WTC11 (cell line): ENCODE results near the gene LCNL1. TPM values are rescaled to one million over a fixed set of nuclear protein-coding genes. Genes with fewer than 3 reads are reported as not detected.

Experiments
- ATAC-seq: fragments of 200-7000 bp; cut with Tn5 transposase; 2 replicates; pipeline ENCODE4 v1.10.0; 2021; ENCODE audit warnings: mild to moderate bottlenecking, moderate library complexity
- CTCF ChIA-PET: fragments of 300-600 bp; sonication (Branson Sonifier 250); formaldehyde crosslinking; loops from one replicate; lab custom pipeline; 2021; ENCODE audit warnings: antibody characterized with exemption; lab: Charles Lee
- POLR2A ChIA-PET: fragments of 350-600 bp; sonication (Branson Sonifier 250); formaldehyde crosslinking; loops from one replicate; lab custom pipeline; 2021; ENCODE audit warnings: antibody characterized with exemption; lab: Charles Lee
- DNase-seq: peaks from one replicate; pipeline ENCODE4 v3.0.0; 2021; ENCODE audit warnings: low spot score
- H3K27ac Mint-ChIP-seq: 2 replicates; pipeline ENCODE4 v1.8.0; 2021; ENCODE audit warnings: mixed read lengths
- H3K27me3 Mint-ChIP-seq: 2 replicates; pipeline ENCODE4 v1.8.0; 2021; ENCODE audit warnings: low read depth, mild to moderate bottlenecking, moderate library complexity, mixed read lengths
- H3K36me3 Mint-ChIP-seq: 2 replicates; pipeline ENCODE4 v1.8.0; 2021; ENCODE audit warnings: mixed read lengths
- H3K4me1 Mint-ChIP-seq: 2 replicates; pipeline ENCODE4 v1.8.0; 2022; ENCODE audit warnings: mixed read lengths
- H3K4me3 Mint-ChIP-seq: 2 replicates; pipeline ENCODE4 v1.8.0; 2021; ENCODE audit warnings: mild to moderate bottlenecking, moderate library complexity, mixed read lengths
- H3K9me3 Mint-ChIP-seq: 2 replicates; pipeline ENCODE4 v1.8.0; 2021; ENCODE audit warnings: mixed read lengths
- FOXP1 ChIP-seq: sonication (generic); formaldehyde crosslinking; IDR thresholded peaks from 2 replicates; pipeline ENCODE4 v1.8.0; 2022; ENCODE audit warnings: missing genetic modification reagents, mild to moderate bottlenecking, moderate library complexity, borderline replicate concordance
- HMGA2 ChIP-seq: fragments of 250-450 bp; sonication (Bioruptor Pico); IDR thresholded peaks from 2 replicates; pipeline ENCODE4 v1.4.0; 2021; ENCODE audit warnings: mild to moderate bottlenecking, moderate library complexity
- MYBL2 ChIP-seq: sonication (generic); formaldehyde crosslinking; IDR thresholded peaks from 2 replicates; pipeline ENCODE4 v1.8.1; 2023; ENCODE audit warnings: mild to moderate bottlenecking, moderate library complexity, missing genetic modification reagents
- NFYB ChIP-seq: sonication (generic); formaldehyde crosslinking; conservative IDR thresholded peaks from 2 replicates; pipeline ENCODE4 v1.8.0; 2022; ENCODE audit warnings: low read depth, missing genetic modification reagents
- NR1H2 ChIP-seq: sonication (generic); formaldehyde crosslinking; IDR thresholded peaks from 2 replicates; pipeline ENCODE4 v1.9.0; 2021; ENCODE audit warnings: mild to moderate bottlenecking, moderate library complexity, missing genetic modification reagents
- RELA ChIP-seq: sonication (generic); formaldehyde crosslinking; IDR thresholded peaks from 2 replicates; pipeline ENCODE4 v1.8.1; 2022; ENCODE audit warnings: missing genetic modification reagents, mild to moderate bottlenecking, borderline replicate concordance
- SMAD3 ChIP-seq: sonication (generic); formaldehyde crosslinking; IDR thresholded peaks from 2 replicates; pipeline ENCODE4 v1.8.0; 2022; ENCODE audit warnings: missing genetic modification reagents, mild to moderate bottlenecking, borderline replicate concordance
- SP1 ChIP-seq: sonication (generic); formaldehyde crosslinking; conservative IDR thresholded peaks from 2 replicates; pipeline ENCODE4 v1.8.1; 2022; ENCODE audit warnings: missing genetic modification reagents
- ZNF138 ChIP-seq: sonication (generic); formaldehyde crosslinking; conservative IDR thresholded peaks from 2 replicates; pipeline ENCODE4 v1.8.1; 2022; ENCODE audit warnings: mild to moderate bottlenecking, moderate library complexity, missing genetic modification reagents
- ZNF219 ChIP-seq: sonication (generic); formaldehyde crosslinking; IDR thresholded peaks from 2 replicates; pipeline ENCODE4 v1.8.0; 2023; ENCODE audit warnings: missing genetic modification reagents, mild to moderate bottlenecking, borderline replicate concordance
- ZNF423 ChIP-seq: fragments of 250-450 bp; sonication (Bioruptor Pico); IDR thresholded peaks from 2 replicates; pipeline ENCODE4 v2.1.2; 2022; ENCODE audit warnings: mild to moderate bottlenecking, moderate library complexity
- total RNA-seq: library from RNA; stranded (reverse); gene quantifications from 3 replicates; pipeline ENCODE4 v1.2.3, GENCODE V29; 2021
- TF ChIP-seq, protein P1 (sequence below): fragments of 250-450 bp; sonication (Bioruptor Pico); IDR thresholded peaks from 2 replicates; pipeline ENCODE4 v1.9.0; 2021; ENCODE audit warnings: mild to moderate bottlenecking, borderline replicate concordance
- TF ChIP-seq, protein P2 (sequence below): sonication (generic); formaldehyde crosslinking; IDR thresholded peaks from 2 replicates; pipeline ENCODE4 v1.8.0; 2022; ENCODE audit warnings: mild to moderate bottlenecking, missing genetic modification reagents
- TF ChIP-seq, protein P3 (sequence below): fragments of 250-450 bp; sonication (Bioruptor Pico); conservative IDR thresholded peaks from 2 replicates; pipeline ENCODE4 v1.9.0; 2021; ENCODE audit warnings: mild to moderate bottlenecking
- TF ChIP-seq, protein P4 (sequence below): sonication (generic); formaldehyde crosslinking; conservative IDR thresholded peaks from 2 replicates; pipeline ENCODE4 v1.8.1; 2022; ENCODE audit warnings: mild to moderate bottlenecking, missing genetic modification reagents
- TF ChIP-seq, protein P5 (sequence below): fragments of 200-600 bp; IDR thresholded peaks from 2 replicates; pipeline ENCODE4 v1.8.0; 2022; ENCODE audit warnings: antibody characterized with exemption

The LCNL1 gene
- total RNA-seq, 1 experiment from 2014 or later = 0.50 TPM

DNA sequence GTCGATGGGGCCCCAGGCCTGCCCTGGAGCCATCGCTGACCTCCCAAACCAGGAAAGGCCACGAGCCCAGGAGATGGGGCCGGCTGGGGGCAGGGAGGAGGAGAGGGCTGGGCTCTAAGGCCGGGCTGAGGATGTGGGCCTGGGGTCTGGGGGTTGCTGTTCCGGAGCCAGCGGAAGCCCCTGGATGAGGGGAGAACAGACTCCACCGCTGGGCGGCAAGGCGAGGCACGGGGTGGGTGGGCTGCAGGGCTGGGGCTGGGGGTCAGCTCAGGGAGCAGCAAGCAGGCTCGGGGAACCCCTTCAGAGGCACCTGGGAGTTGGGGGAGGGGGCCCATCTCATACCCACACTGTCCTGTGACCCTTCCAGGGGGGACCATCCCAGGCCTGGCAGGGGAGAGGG, 19.0 kb upstream of the LCNL1 start:
- CTCF ChIA-PET = interaction anchor here (1.7 to 3.4 kb wide), 4 partner anchors 11 to 100 kb away, joined by 5 to 17 read pairs (median 8); no protein-coding TSS in a partner anchor
- no peak for ATAC-seq
- TF ChIP-seq MYBL2 (CRISPR knock-in tag) (no peak), ZNF423 (CRISPR knock-in tag) (no peak), SMAD3 (no peak)
- TF ChIP-seq, protein P1, sequence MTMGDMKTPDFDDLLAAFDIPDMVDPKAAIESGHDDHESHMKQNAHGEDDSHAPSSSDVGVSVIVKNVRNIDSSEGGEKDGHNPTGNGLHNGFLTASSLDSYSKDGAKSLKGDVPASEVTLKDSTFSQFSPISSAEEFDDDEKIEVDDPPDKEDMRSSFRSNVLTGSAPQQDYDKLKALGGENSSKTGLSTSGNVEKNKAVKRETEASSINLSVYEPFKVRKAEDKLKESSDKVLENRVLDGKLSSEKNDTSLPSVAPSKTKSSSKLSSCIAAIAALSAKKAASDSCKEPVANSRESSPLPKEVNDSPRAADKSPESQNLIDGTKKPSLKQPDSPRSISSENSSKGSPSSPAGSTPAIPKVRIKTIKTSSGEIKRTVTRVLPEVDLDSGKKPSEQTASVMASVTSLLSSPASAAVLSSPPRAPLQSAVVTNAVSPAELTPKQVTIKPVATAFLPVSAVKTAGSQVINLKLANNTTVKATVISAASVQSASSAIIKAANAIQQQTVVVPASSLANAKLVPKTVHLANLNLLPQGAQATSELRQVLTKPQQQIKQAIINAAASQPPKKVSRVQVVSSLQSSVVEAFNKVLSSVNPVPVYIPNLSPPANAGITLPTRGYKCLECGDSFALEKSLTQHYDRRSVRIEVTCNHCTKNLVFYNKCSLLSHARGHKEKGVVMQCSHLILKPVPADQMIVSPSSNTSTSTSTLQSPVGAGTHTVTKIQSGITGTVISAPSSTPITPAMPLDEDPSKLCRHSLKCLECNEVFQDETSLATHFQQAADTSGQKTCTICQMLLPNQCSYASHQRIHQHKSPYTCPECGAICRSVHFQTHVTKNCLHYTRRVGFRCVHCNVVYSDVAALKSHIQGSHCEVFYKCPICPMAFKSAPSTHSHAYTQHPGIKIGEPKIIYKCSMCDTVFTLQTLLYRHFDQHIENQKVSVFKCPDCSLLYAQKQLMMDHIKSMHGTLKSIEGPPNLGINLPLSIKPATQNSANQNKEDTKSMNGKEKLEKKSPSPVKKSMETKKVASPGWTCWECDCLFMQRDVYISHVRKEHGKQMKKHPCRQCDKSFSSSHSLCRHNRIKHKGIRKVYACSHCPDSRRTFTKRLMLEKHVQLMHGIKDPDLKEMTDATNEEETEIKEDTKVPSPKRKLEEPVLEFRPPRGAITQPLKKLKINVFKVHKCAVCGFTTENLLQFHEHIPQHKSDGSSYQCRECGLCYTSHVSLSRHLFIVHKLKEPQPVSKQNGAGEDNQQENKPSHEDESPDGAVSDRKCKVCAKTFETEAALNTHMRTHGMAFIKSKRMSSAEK (CRISPR knock-in tag) = no peak
- TF ChIP-seq, all 79 proteins: peak for 0
- Mint-ChIP-seq H3K27me3 (no peaks in the 10 kb centered on the region), H3K36me3 (no peaks in the 10 kb centered on the region), H3K9me3 (no peaks in the 10 kb centered on the region), H3K4me3 (no peak overlapping the region), H3K27ac (no peak overlapping the region), H3K4me1 (peaks cover 10% of the 10 kb centered on the region)
- POLR2A ChIA-PET = no interaction called here
- DNase-seq = no peak

DNA sequence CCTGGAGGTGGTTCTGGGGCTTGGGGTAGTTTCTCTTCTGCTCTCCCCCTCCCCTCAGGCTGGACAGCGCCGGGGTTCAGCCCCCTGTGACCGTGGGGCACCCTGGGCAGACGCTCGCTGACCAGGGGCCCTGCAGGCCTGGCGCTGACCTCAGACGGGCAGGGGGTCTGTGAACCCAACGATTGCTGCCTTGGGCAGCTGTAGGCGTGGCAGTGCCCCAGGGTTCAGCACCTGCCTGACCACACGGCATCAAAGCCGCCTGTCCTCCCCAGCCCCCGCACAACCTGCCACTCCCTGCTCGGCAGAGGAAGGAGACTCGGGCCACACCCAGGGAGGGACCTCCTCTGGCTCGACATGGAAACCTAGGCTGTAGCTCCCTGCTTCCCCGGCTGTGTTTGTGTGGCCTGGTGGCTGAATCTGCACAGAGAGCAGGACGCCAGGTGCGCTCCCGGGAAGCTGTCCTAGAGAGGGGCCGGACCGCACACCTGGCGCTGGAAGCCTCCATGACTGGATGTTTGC, 18.6 kb upstream of the LCNL1 start:
- Mint-ChIP-seq H3K4me3 (no peak overlapping the region), H3K9me3 (no peaks in the 10 kb centered on the region), H3K4me1 (peaks cover 10% of the 10 kb centered on the region), H3K27me3 (no peaks in the 10 kb centered on the region), H3K36me3 (no peaks in the 10 kb centered on the region), H3K27ac (no peak overlapping the region)
- DNase-seq = no peak
- no peak for TF ChIP-seq NFYB (CRISPR knock-in tag)
- TF ChIP-seq, protein P2, sequence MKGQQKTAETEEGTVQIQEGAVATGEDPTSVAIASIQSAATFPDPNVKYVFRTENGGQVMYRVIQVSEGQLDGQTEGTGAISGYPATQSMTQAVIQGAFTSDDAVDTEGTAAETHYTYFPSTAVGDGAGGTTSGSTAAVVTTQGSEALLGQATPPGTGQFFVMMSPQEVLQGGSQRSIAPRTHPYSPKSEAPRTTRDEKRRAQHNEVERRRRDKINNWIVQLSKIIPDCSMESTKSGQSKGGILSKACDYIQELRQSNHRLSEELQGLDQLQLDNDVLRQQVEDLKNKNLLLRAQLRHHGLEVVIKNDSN = no peak
- CTCF ChIA-PET = interaction anchor here (0.8 to 3.4 kb wide), 10 partner anchors 11 to 186 kb away, joined by 3 to 17 read pairs (median 5); partner anchors contain the start of gene NPDC1
- no peak for ATAC-seq
- POLR2A ChIA-PET = no interaction called here

DNA sequence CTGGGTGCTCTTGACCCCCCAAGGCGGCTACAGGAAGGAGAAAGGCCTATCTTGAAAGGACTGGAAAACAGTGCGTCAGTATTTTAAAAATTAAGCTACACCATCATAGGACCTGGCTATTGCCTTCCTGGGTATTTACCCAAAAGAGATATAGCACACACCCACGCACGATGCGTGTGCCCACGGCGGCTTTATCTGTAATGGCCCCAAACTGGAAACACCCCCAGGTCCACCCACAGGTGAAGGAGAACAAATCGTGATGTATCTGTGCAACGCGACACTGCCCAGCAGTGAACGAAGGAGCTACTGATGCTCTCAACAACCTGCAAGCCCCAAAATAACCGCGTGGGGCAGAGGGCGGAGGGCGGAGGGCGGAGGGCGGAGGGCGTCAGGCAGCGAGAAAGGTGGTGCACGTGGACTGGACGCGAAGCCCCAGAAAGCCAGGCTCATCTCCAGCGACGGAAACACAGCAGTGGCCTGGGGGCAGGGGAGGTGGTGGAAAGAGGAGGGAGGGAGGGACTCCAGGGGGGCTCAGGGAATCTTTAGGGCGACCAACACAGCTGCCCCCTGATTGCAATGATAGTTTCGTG, 17.9 kb upstream of the LCNL1 start:
- ATAC-seq (no peak), DNase-seq (no peak)
- H3K4me3 Mint-ChIP-seq = no peak overlapping the region
- TF ChIP-seq, protein P1 (CRISPR knock-in tag) = no peak
- TF ChIP-seq RELA (CRISPR knock-in tag) (no peak), NR1H2 (CRISPR knock-in tag) (no peak), HMGA2 (no peak), ZNF219 (CRISPR knock-in tag) (no peak), FOXP1 (no peak), ZNF138 (no peak), SP1 (CRISPR knock-in tag) (no peak)
- TF ChIP-seq, protein P3, sequence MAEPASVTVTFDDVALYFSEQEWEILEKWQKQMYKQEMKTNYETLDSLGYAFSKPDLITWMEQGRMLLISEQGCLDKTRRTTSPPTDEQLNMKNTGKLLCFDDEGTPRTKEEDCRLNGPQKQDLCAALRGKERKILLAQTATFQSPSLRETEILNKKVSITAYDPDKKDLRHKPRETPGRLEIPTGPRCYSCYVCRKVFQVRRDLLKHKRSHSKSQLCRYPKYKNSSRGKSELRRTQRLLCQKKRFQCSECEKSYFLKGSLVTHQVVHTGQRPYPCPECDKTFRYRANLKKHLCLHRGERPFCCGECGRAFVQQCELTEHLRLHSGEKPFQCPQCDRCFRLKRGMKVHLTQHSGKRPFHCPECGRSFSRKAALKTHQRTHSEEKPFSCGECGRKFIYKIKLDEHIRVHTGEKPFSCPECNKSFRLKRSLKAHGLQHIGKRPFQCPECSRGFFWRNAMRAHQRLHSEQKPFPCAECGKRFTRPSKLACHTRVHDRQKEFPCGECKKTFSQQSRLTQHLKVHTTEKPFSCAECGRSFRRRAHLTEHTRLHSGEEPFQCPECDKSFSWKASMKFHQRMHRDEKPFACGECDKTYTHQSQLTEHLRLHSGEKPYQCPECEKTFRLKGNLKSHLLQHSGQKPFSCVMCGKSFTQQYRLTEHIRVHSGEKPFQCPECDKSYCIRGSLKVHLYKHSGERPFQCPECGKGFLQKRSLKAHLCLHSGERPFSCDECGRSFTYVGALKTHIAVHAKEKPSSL (CRISPR knock-in tag) = no peak
- TF ChIP-seq, protein P4, sequence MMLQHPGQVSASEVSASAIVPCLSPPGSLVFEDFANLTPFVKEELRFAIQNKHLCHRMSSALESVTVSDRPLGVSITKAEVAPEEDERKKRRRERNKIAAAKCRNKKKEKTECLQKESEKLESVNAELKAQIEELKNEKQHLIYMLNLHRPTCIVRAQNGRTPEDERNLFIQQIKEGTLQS = no peak
- TF ChIP-seq, protein P5, sequence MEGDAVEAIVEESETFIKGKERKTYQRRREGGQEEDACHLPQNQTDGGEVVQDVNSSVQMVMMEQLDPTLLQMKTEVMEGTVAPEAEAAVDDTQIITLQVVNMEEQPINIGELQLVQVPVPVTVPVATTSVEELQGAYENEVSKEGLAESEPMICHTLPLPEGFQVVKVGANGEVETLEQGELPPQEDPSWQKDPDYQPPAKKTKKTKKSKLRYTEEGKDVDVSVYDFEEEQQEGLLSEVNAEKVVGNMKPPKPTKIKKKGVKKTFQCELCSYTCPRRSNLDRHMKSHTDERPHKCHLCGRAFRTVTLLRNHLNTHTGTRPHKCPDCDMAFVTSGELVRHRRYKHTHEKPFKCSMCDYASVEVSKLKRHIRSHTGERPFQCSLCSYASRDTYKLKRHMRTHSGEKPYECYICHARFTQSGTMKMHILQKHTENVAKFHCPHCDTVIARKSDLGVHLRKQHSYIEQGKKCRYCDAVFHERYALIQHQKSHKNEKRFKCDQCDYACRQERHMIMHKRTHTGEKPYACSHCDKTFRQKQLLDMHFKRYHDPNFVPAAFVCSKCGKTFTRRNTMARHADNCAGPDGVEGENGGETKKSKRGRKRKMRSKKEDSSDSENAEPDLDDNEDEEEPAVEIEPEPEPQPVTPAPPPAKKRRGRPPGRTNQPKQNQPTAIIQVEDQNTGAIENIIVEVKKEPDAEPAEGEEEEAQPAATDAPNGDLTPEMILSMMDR = no peak

More for the DNA sequence above, 17.9 kb upstream of the LCNL1 start:
- Mint-ChIP-seq H3K9me3 (no peaks in the 10 kb centered on the region), H3K27me3 (no peaks in the 10 kb centered on the region), H3K36me3 (no peaks in the 10 kb centered on the region), H3K27ac (no peak overlapping the region), H3K4me1 (peaks cover 10% of the 10 kb centered on the region)
- ChIA-PET POLR2A (no interaction called here), CTCF (interaction anchor here (0.8 to 3.4 kb wide), 12 partner anchors 10 to 187 kb away, joined by 3 to 17 read pairs (median 4); partner anchors contain the start of gene NPDC1)
